Lower leg skin (tissue), 4 donors: ENCODE data around the gene HOXD9. TPM values are rescaled to one million over a fixed set of nuclear protein-coding genes. Genes with fewer than 3 reads are reported as not detected.

Source experiments
- DNase-seq, 2 donors: peaks; one replicate each; pipeline ENCODE4 v3.0.0-alpha.2; 2019; ENCODE audit warnings: low spot score in 2 of 2
- H3K4me3 ChIP-seq: fragments of 200-600 bp; sonication (generic); 2 replicates; pipeline ENCODE4 v1.5.1; 2017; ENCODE audit warnings: mild to moderate bottlenecking, low read depth; ENCODE audit not compliant: poor library complexity, severe bottlenecking
- CTCF ChIP-seq, 3 donors: fragments of 450-650 bp; IDR thresholded peaks; one replicate each; pipeline ENCODE4 v1.5.1; 2016; ENCODE audit warnings: antibody characterized with exemption in 3 of 3, mild to moderate bottlenecking in 3 of 3, moderate library complexity in 2 of 3
- POLR2A ChIP-seq, 2 donors: fragments of 450-650 bp; IDR thresholded peaks; one replicate each; pipeline ENCODE4 v1.6.1; 2016 to 2017; ENCODE audit warnings: antibody characterized with exemption in 2 of 2, mild to moderate bottlenecking in 1 of 2, moderate library complexity in 1 of 2
- WGBS, 2 donors: methylation state at CpG; one replicate each; pipeline ENCODE4 v1.1.5; 2018; 5-methylcytosine and 5-hydroxymethylcytosine counted together
- intact Hi-C: fragments of 100-400 bp; cut with DNase I; formaldehyde crosslinking; loops from one replicate; pipeline ENCODE4 v1.15.0; 2023; ENCODE audit warnings: low total_unique reads
- total RNA-seq, 4 donors: library from RNA; depleted of rRNA; stranded (reverse); fragments of >200 nt; gene quantifications; one replicate each; pipeline ENCODE4 v1.1.0, GENCODE V29; 2016

Gene HOXD9
- total RNA-seq, 4 donors from 2014 or later, result 0.89 to 5.3 (median 2.1) TPM

GRCh38 chr2:176091329-176092258 is 30.9 kb upstream of the HOXD9 start:
- TF ChIP-seq CTCF (IDR thresholded peaks at IDR 0.05) (no peak), POLR2A (IDR thresholded peaks at IDR 0.05) (no peak)
- no peak overlapping the region for H3K4me3 ChIP-seq
- intact Hi-C loops, result no loop called here
- peak in 1 of 2 donors; percentile 75 for DNase-seq
- WGBS, 2 donors, result 19 to 21% methylated on average over 31 of the region's 31 CpGs

GRCh38 chr2:176092270-176093144 is 30.0 kb upstream of the HOXD9 start, which contains the start of gene HOXD13:
HOXD13 (plus strand) TSS chr2:176092721; CDS start chr2:176092891, 170 bp downstream.
- WGBS, 2 donors, result 1 to 5% methylated on average over 53 to 77 of the region's 95 CpGs
- TF ChIP-seq CTCF (IDR thresholded peaks at IDR 0.05), result no peak
- DNase-seq, result peak in 1 of 2 donors; percentile 84

GRCh38 chr2:176093145-176093897 is 29.2 kb upstream of the HOXD9 start:
- 5 to 7% methylated on average over 26 to 28 of the region's 53 CpGs for WGBS, 2 donors
- intact Hi-C loops, result no loop called here
- DNase-seq, result peak in 1 of 2 donors; percentile 81
- TF ChIP-seq CTCF (IDR thresholded peaks at IDR 0.05) (no peak), POLR2A (IDR thresholded peaks at IDR 0.05) (no peak)
- H3K4me3 ChIP-seq, result no peak overlapping the region

More at GRCh38 chr2:176092270-176093144, 30.0 kb upstream of the HOXD9 start, which contains the start of gene HOXD13:
- no peak within 1 kb of the TSS for H3K4me3 ChIP-seq
- intact Hi-C loops, result no loop called here

GRCh38 chr2:176093898-176094249 is 28.6 kb upstream of the HOXD9 start:
- intact Hi-C loops, result no loop called here
- no peak overlapping the region for H3K4me3 ChIP-seq
- no peak for TF ChIP-seq POLR2A (IDR thresholded peaks at IDR 0.05)
- TF ChIP-seq CTCF (IDR thresholded peaks at IDR 0.05), result no peak
- WGBS, 2 donors, result 15 to 17% methylated on average over 8 of the region's 8 CpGs
- DNase-seq, result no peak

- 21 to 23% methylated on average over 12 of the region's 12 CpGs for WGBS, 2 donors
- no peak for TF ChIP-seq CTCF (IDR thresholded peaks at IDR 0.05)
- no peak for TF ChIP-seq POLR2A (IDR thresholded peaks at IDR 0.05)
- DNase-seq, result no peak
- no peak overlapping the region for H3K4me3 ChIP-seq
- intact Hi-C loops, result no loop called here
These were observed 28.2 kb upstream of the HOXD9 start for GRCh38 chr2:176094349-176094748.
